Measurements from ENCODE around the gene TSPAN9. TPM values are rescaled to one million over a fixed set of nuclear protein-coding genes. Genes with fewer than 3 reads are reported as not detected.

TSPAN9 gene
- total RNA-seq, 1 donor from 2014 or later: 40.9 TPM

GRCh38 chr12:3317841-3318501 is 240.8 kb downstream of the TSPAN9 start:
- peaks cover 23% of the 10 kb centered on the region for H3K4me1 ChIP-seq (ENCODE audit: insufficient read depth, low read length)
- no peak overlapping the region for H2AFZ ChIP-seq (ENCODE audit: low read depth, low read length)
- no peaks in the 10 kb centered on the region for H3K36me3 ChIP-seq (ENCODE audit: insufficient read depth, low read length)
- H3K27me3 ChIP-seq (ENCODE audit: insufficient read depth, low read length): peaks cover 12% of the 10 kb centered on the region
- H3K9ac ChIP-seq (ENCODE audit: low read length): no peak overlapping the region
- H3K9me3 ChIP-seq (ENCODE audit: insufficient read depth, low read depth, low read length): no peaks in the 10 kb centered on the region
- FAIRE-seq (no peak), DNase-seq (ENCODE audit: low read depth) (no peak)
- no peak overlapping the region for H3K4me2 ChIP-seq (ENCODE audit: low read length)
- H4K20me1 ChIP-seq (ENCODE audit: insufficient read depth, low read length): no peaks in the 10 kb centered on the region
- H3K27ac Mint-ChIP-seq (ENCODE audit: unreplicated experiment): no peak overlapping the region
- peaks cover 76% of the 10 kb centered on the region for H3K27me3 Mint-ChIP-seq (ENCODE audit: low read depth, unreplicated experiment)
- H3K36me3 Mint-ChIP-seq (ENCODE audit: low read depth, unreplicated experiment): no peaks in the 10 kb centered on the region
- TF ChIP-seq CTCF (IDR thresholded peaks at IDR 0.05; ENCODE audit: insufficient read depth, low read depth, low read length) (no peak), EZH2 (IDR thresholded peaks at IDR 0.05; ENCODE audit: insufficient read depth, low read length) (no peak)
- peaks cover 2% of the 10 kb centered on the region for H3K4me1 Mint-ChIP-seq (ENCODE audit: low read depth, unreplicated experiment)
- no peak overlapping the region for H3K27ac ChIP-seq (ENCODE audit: low read depth, low read length)
- peaks cover 3% of the 10 kb centered on the region for H3K9me3 Mint-ChIP-seq (ENCODE audit: unreplicated experiment)
- no peak overlapping the region for H3K4me3 Mint-ChIP-seq (ENCODE audit: unreplicated experiment)
- no peak overlapping the region for H3K4me3 ChIP-seq (ENCODE audit: insufficient read depth, low read depth, low read length)
- H3K79me2 ChIP-seq (ENCODE audit: insufficient read depth, low read length): no peaks in the 10 kb centered on the region

GRCh38 chr12:3319723-3320492 is 242.7 kb downstream of the TSPAN9 start:
- Histone ChIP-seq H3K4me1 (ENCODE audit: insufficient read depth, low read length) (peaks cover 7% of the 10 kb centered on the region), H3K27me3 (ENCODE audit: insufficient read depth, low read length) (peaks cover 12% of the 10 kb centered on the region), H2AFZ (ENCODE audit: low read depth, low read length) (no peak overlapping the region), H4K20me1 (ENCODE audit: insufficient read depth, low read length) (no peaks in the 10 kb centered on the region), H3K4me2 (ENCODE audit: low read length) (no peak overlapping the region), H3K79me2 (ENCODE audit: insufficient read depth, low read length) (no peaks in the 10 kb centered on the region), H3K36me3 (ENCODE audit: insufficient read depth, low read length) (no peaks in the 10 kb centered on the region), H3K27ac (ENCODE audit: low read depth, low read length) (no peak overlapping the region), H3K4me3 (ENCODE audit: insufficient read depth, low read depth, low read length) (no peak overlapping the region), H3K9me3 (ENCODE audit: insufficient read depth, low read depth, low read length) (no peaks in the 10 kb centered on the region), H3K9ac (ENCODE audit: low read length) (no peak overlapping the region)
- Mint-ChIP-seq H3K4me1 (ENCODE audit: low read depth, unreplicated experiment) (no peaks in the 10 kb centered on the region), H3K27ac (ENCODE audit: unreplicated experiment) (no peak overlapping the region), H3K4me3 (ENCODE audit: unreplicated experiment) (no peak overlapping the region), H3K27me3 (ENCODE audit: low read depth, unreplicated experiment) (peaks cover 76% of the 10 kb centered on the region), H3K9me3 (ENCODE audit: unreplicated experiment) (peaks cover 3% of the 10 kb centered on the region), H3K36me3 (ENCODE audit: low read depth, unreplicated experiment) (no peaks in the 10 kb centered on the region)
- FAIRE-seq: no peak
- no peak for DNase-seq (ENCODE audit: low read depth)
- TF ChIP-seq EZH2 (IDR thresholded peaks at IDR 0.05; ENCODE audit: insufficient read depth, low read length) (no peak), CTCF (IDR thresholded peaks at IDR 0.05; ENCODE audit: insufficient read depth, low read depth, low read length) (no peak)
